Measurements from ENCODE around the gene HK1.

HK1 gene

GRCh38 chr10:69382382-69383117 lies 104.3 kb downstream of the HK1 start:
- no peak for DNase-seq

- no peak for DNase-seq
These were observed 105.3 kb downstream of the HK1 start for GRCh38 chr10:69383558-69383957.

DNA sequence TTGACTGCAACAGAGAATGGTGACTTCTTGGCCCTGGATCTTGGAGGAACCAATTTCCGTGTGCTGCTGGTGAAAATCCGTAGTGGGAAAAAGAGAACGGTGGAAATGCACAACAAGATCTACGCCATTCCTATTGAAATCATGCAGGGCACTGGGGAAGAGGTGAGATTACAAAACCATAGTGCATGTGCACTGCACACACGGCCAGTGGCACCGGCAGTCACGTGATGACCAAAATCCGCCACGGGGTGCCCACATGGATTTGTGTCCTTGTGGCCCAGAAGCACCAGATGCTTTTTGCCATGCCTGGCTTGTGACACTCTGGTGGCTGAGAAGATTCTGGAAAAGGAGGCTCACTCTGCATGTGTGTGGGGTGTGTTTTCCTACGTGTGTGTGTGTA lies 106.0 kb downstream of the HK1 start:
- DNase-seq = no peak

GRCh38 chr10:69385454-69386350 lies 107.4 kb downstream of the HK1 start:
- DNase-seq = no peak

GRCh38 chr10:69387500-69387899 lies 109.2 kb downstream of the HK1 start:
- DNase-seq = no peak

DNA sequence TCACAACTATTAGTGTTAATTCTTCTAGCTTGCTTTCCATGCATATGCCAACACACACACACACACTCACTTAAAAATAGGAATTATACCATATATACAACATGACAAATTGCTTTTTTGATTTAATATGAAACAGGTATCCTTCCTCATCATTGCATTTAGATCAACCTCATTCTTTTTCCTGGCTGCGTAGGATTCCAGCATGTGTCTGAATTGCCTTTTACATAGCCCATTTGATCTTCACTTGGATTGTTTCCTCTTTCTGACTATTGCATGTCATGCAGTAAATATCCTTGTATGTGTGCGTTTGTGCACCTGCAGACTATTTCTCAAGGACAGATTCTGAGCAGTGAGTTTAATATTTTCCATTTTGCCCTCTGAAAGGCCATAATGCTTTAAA lies 110.2 kb downstream of the HK1 start:
- DNase-seq = no peak

- no peak for DNase-seq
These were observed 111.7 kb downstream of the HK1 start for GRCh38 chr10:69389827-69390490.

DNA sequence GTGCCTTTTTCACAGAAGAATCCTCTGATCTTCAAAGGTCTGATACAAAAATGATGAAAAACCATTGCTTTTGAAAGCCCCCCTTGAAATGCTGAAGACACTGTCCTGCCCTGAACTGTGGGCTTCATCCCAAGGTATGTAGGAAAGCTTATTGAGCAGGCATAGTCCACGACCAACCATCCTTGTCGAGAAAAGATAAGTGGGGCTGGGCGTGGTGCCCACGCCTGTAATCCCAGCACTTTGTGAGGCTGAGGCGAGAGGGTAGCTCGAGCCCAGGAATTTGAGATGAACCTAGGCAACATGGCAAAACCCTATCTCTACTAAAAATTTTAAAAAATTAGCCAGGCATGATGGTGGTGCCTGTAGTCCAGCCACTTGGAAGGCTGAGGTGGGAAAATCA lies 112.9 kb downstream of the HK1 start:
- DNase-seq = no peak

- DNase-seq = peak; percentile 91
These were observed 114.2 kb downstream of the HK1 start for GRCh38 chr10:69392481-69393000.

- no peak for DNase-seq
These were observed 115.7 kb downstream of the HK1 start for GRCh38 chr10:69394020-69394419.

- DNase-seq = no peak
These were observed 119.7 kb downstream of the HK1 start for GRCh38 chr10:69397972-69398371.

GRCh38 chr10:69398466-69398865 lies 120.2 kb downstream of the HK1 start:
- no peak for DNase-seq

GRCh38 chr10:69400936-69401335 lies 122.6 kb downstream of the HK1 start:
- no peak for DNase-seq

DNA sequence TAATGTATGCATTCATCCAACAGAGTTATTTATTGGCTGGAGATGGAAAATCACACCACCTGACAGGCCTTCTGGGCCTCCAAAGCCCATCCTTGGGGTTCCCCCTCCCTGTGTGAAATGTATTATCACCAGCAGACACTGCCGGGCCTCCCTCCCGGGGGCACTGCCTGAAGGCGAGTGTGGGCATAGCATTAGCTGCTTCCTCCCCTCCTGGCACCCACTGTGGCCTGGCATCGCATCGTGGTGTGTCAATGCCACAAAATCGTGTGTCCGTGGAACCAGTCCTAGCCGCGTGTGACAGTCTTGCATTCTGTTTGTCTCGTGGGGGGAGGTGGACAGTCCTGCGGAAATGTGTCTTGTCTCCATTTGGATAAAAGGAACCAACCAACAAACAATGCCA lies 123.1 kb downstream of the HK1 start:
- DNase-seq = no peak

- no peak for DNase-seq
These were observed 124.1 kb downstream of the HK1 start for GRCh38 chr10:69402386-69402785.

- no peak for DNase-seq
These were observed 124.8 kb downstream of the HK1 start for GRCh38 chr10:69403066-69403465.

- DNase-seq = no peak
These were observed 125.2 kb downstream of the HK1 start for GRCh38 chr10:69403519-69403918.

GRCh38 chr10:69404786-69405185 lies 126.5 kb downstream of the HK1 start:
- DNase-seq = no peak

- DNase-seq = no peak
These were observed 126.9 kb downstream of the HK1 start for GRCh38 chr10:69405221-69405620.

DNA sequence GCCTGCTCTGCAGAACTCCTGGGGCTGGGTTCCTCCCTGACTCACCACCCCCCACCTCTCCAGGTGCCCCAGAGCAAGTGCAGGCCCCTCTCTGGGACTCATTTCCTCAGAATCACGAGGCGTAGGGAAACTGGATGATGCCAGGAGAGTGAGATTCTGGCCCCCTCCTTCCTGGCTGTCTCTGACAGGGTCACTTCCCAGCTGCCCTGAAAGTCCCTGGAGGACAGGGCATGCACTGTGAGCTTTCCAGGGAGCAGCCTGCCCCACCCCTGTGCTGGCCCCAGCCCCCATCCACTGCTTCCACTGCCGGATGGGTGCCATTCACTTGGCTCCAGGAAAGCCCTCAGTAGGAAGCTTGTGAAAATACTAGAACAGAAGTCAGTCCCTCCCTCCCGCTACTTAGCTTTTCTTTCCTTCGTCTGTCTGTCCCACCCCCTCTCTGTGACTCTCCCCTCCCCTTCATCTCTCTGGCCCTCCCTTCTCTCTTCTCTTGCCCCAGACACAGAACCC lies 128.1 kb downstream of the HK1 start:
- DNase-seq = no peak

GRCh38 chr10:69406816-69407580 lies 128.7 kb downstream of the HK1 start:
- DNase-seq = no peak

DNA sequence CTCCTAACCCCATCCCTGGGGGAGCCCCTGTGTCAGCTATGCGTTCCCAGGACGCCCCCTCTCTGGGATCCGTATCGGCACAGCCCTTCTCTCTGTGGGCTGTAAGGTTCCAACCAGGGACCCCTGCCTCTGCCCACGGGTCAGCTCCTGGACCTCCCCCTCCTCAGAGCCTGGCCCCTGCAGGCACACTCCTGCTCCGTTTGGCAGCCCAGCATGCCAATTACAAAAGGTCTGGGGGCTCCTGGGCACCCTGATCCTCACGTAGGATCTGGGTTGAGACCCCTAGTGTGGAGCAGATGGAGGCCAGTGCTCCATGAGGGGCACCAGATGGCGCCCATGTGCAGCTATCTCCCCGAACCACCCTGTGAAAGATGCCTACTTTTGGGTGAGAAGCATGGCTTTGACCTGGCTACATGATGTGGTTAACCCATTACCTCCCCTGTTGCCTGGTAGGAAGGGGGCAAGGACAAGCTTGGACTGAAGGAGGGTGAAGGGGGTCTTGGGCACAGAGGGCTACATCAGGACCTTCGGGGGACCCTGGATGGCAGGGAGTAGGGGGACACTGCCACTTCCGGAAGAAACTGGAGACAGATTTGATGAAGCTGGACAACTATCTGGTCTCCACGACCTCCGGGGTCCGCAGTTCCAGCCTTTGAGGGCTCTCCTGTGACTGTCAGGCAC lies 129.5 kb downstream of the HK1 start:
- peak; percentile 47 for DNase-seq

Measured in OCI-M1 (cell line).